HEK293 (cell line): Measurements from ENCODE around the gene CNN2.

Experiments
- AEBP2 ChIP-seq: fragments of 450-650 bp; formaldehyde crosslinking; IDR thresholded peaks from 2 replicates; pipeline ENCODE4 v1.5.1; 2016; ENCODE audit warnings: missing biosample characterization, missing genetic modification characterization, borderline replicate concordance
- GLI4 ChIP-seq: fragments of 450-650 bp; formaldehyde crosslinking; IDR thresholded peaks from 2 replicates; pipeline ENCODE4 v1.5.1; 2016; ENCODE audit warnings: missing biosample characterization, missing genetic modification characterization
- MEIS1 ChIP-seq: sonication (generic); formaldehyde crosslinking; IDR thresholded peaks from 2 replicates; pipeline ENCODE4 v1.8.1; 2022; ENCODE audit warnings: missing genetic modification reagents, mild to moderate bottlenecking, borderline replicate concordance
- SCRT1 ChIP-seq: fragments of 450-650 bp; formaldehyde crosslinking; IDR thresholded peaks from 2 replicates; pipeline ENCODE4 v1.5.1; 2016; ENCODE audit warnings: missing biosample characterization, missing genetic modification characterization, borderline replicate concordance
- ZBTB1 ChIP-seq: fragments of 450-650 bp; formaldehyde crosslinking; IDR thresholded peaks from 2 replicates; pipeline ENCODE4 v1.5.1; 2016; ENCODE audit warnings: missing biosample characterization, missing genetic modification characterization
- ZBTB17 ChIP-seq: fragments of 450-650 bp; formaldehyde crosslinking; IDR thresholded peaks from 2 replicates; pipeline ENCODE4 v1.5.1; 2016; ENCODE audit warnings: missing biosample characterization, missing genetic modification characterization
- ZBTB20 ChIP-seq: fragments of 450-650 bp; formaldehyde crosslinking; IDR thresholded peaks from 2 replicates; pipeline ENCODE4 v1.5.1; 2016; ENCODE audit warnings: missing biosample characterization, missing genetic modification characterization
- ZBTB8A ChIP-seq: fragments of 450-650 bp; formaldehyde crosslinking; IDR thresholded peaks from 2 replicates; pipeline ENCODE4 v1.5.1; 2016; ENCODE audit warnings: missing biosample characterization, missing genetic modification characterization
- ZEB2 ChIP-seq: fragments of 450-650 bp; formaldehyde crosslinking; IDR thresholded peaks from 2 replicates; pipeline ENCODE4 v1.5.1; 2016; ENCODE audit warnings: missing biosample characterization, missing genetic modification characterization
- ZFP37 ChIP-seq: fragments of 450-650 bp; formaldehyde crosslinking; IDR thresholded peaks from 2 replicates; pipeline ENCODE4 v1.5.1; 2016; ENCODE audit warnings: missing biosample characterization, missing genetic modification characterization
- ZNF114 ChIP-seq: fragments of 450-650 bp; formaldehyde crosslinking; IDR thresholded peaks from 2 replicates; pipeline ENCODE4 v1.5.0; 2017; ENCODE audit warnings: missing biosample characterization, missing genetic modification characterization
- ZNF211 ChIP-seq: fragments of 450-650 bp; formaldehyde crosslinking; IDR thresholded peaks from 2 replicates; pipeline ENCODE4 v1.5.1; 2016; ENCODE audit warnings: low read depth, missing biosample characterization, missing genetic modification characterization
- ZNF223 ChIP-seq: fragments of 450-650 bp; formaldehyde crosslinking; IDR thresholded peaks from 2 replicates; pipeline ENCODE4 v1.5.1; 2016; ENCODE audit warnings: missing biosample characterization, missing genetic modification characterization
- ZNF239 ChIP-seq: fragments of 450-650 bp; formaldehyde crosslinking; IDR thresholded peaks from 2 replicates; pipeline ENCODE4 v1.5.1; 2016; ENCODE audit warnings: missing biosample characterization, missing genetic modification characterization
- ZNF311 ChIP-seq: fragments of 450-650 bp; formaldehyde crosslinking; IDR thresholded peaks from 2 replicates; pipeline ENCODE4 v1.5.1; 2017; ENCODE audit warnings: missing biosample characterization, missing genetic modification characterization, borderline replicate concordance
- ZNF341 ChIP-seq: fragments of 450-650 bp; formaldehyde crosslinking; IDR thresholded peaks from 2 replicates; pipeline ENCODE4; 2016; ENCODE audit warnings: low read depth, missing biosample characterization, missing genetic modification characterization
- ZNF350 ChIP-seq: fragments of 450-650 bp; formaldehyde crosslinking; IDR thresholded peaks from 2 replicates; pipeline ENCODE4 v1.5.0; 2017; ENCODE audit warnings: missing biosample characterization, mild to moderate bottlenecking, missing genetic modification characterization
- ZNF366 ChIP-seq: fragments of 450-650 bp; formaldehyde crosslinking; conservative IDR thresholded peaks from 2 replicates; pipeline ENCODE4 v1.5.1; 2016; ENCODE audit warnings: missing biosample characterization, missing genetic modification characterization
- ZNF394 ChIP-seq: fragments of 450-650 bp; formaldehyde crosslinking; IDR thresholded peaks from 2 replicates; pipeline ENCODE4 v1.5.1; 2016; ENCODE audit warnings: missing biosample characterization, missing genetic modification characterization, mild to moderate bottlenecking, moderate library complexity, borderline replicate concordance
- ZNF48 ChIP-seq: fragments of 450-650 bp; formaldehyde crosslinking; IDR thresholded peaks from 2 replicates; pipeline ENCODE4 v1.5.1; 2016; ENCODE audit warnings: missing biosample characterization, missing genetic modification characterization
- ZNF488 ChIP-seq: fragments of 450-650 bp; formaldehyde crosslinking; IDR thresholded peaks from 2 replicates; pipeline ENCODE4 v1.5.1; 2016; ENCODE audit warnings: missing biosample characterization, missing genetic modification characterization
- ZNF510 ChIP-seq: fragments of 450-650 bp; formaldehyde crosslinking; IDR thresholded peaks from 2 replicates; pipeline ENCODE4 v1.5.1; 2018; ENCODE audit warnings: mild to moderate bottlenecking, missing genetic modification characterization, missing biosample characterization; ENCODE audit not compliant: insufficient replicate concordance
- ZNF548 ChIP-seq: fragments of 450-650 bp; formaldehyde crosslinking; IDR thresholded peaks from 2 replicates; pipeline ENCODE4 v1.5.1; 2016; ENCODE audit warnings: missing biosample characterization, missing genetic modification characterization
- ZNF555 ChIP-seq: fragments of 450-650 bp; formaldehyde crosslinking; conservative IDR thresholded peaks from 2 replicates; pipeline ENCODE4 v1.5.1; 2017; ENCODE audit warnings: missing biosample characterization, mild to moderate bottlenecking, missing genetic modification characterization, inconsistent platforms
- ZNF558 ChIP-seq: fragments of 450-650 bp; formaldehyde crosslinking; IDR thresholded peaks from 2 replicates; pipeline ENCODE4 v1.5.1; 2016; ENCODE audit warnings: missing biosample characterization, missing genetic modification characterization
- ZNF600 ChIP-seq: fragments of 450-650 bp; formaldehyde crosslinking; IDR thresholded peaks from 2 replicates; pipeline ENCODE4 v1.5.1; 2016; ENCODE audit warnings: missing biosample characterization, missing genetic modification characterization
- ZNF837 ChIP-seq: fragments of 450-650 bp; formaldehyde crosslinking; IDR thresholded peaks from 2 replicates; pipeline ENCODE4 v1.5.1; 2016; ENCODE audit warnings: missing biosample characterization, missing genetic modification characterization
- ZNF843 ChIP-seq: fragments of 450-650 bp; formaldehyde crosslinking; IDR thresholded peaks from 2 replicates; pipeline ENCODE4 v1.5.1; 2016; ENCODE audit warnings: missing biosample characterization, missing genetic modification characterization
- ZSCAN16 ChIP-seq: fragments of 450-650 bp; formaldehyde crosslinking; IDR thresholded peaks from 2 replicates; pipeline ENCODE4 v1.5.1; 2016; ENCODE audit warnings: missing biosample characterization, missing genetic modification characterization
- TF ChIP-seq, protein P1 (sequence below): fragments of 450-650 bp; formaldehyde crosslinking; IDR thresholded peaks from 2 replicates; pipeline ENCODE4 v1.5.1; 2017; ENCODE audit warnings: missing biosample characterization, missing genetic modification characterization
- TF ChIP-seq, protein P2 (sequence below): fragments of 450-650 bp; formaldehyde crosslinking; IDR thresholded peaks from 2 replicates; pipeline ENCODE4 v1.5.1; 2016; ENCODE audit warnings: missing biosample characterization, missing genetic modification characterization, borderline replicate concordance
- TF ChIP-seq, protein P3 (sequence below): fragments of 450-650 bp; formaldehyde crosslinking; IDR thresholded peaks from 2 replicates; pipeline ENCODE4 v1.5.1; 2016; ENCODE audit warnings: missing biosample characterization, missing genetic modification characterization

CNN2 gene

GRCh38 chr19:996051-996838 lies 30.2 kb upstream of the CNN2 start (continued):
- TF ChIP-seq ZNF223 (tag by site-specific recombination) = peak; percentile 92
- TF ChIP-seq, protein P1, sequence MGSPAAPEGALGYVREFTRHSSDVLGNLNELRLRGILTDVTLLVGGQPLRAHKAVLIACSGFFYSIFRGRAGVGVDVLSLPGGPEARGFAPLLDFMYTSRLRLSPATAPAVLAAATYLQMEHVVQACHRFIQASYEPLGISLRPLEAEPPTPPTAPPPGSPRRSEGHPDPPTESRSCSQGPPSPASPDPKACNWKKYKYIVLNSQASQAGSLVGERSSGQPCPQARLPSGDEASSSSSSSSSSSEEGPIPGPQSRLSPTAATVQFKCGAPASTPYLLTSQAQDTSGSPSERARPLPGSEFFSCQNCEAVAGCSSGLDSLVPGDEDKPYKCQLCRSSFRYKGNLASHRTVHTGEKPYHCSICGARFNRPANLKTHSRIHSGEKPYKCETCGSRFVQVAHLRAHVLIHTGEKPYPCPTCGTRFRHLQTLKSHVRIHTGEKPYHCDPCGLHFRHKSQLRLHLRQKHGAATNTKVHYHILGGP (tag by site-specific recombination) = no peak
- no peak for TF ChIP-seq ZNF837 (tag by site-specific recombination)
- TF ChIP-seq ZBTB1 = peak; percentile 88
- TF ChIP-seq ZEB2 (tag by site-specific recombination) = peak; percentile 98
- TF ChIP-seq ZNF600 = peak; percentile 99
- no peak for TF ChIP-seq ZNF510
- TF ChIP-seq ZNF394 (tag by site-specific recombination) = no peak
- TF ChIP-seq ZBTB20 (tag by site-specific recombination) = peak; percentile 57; the same call in 1 of the 2 replicates
- TF ChIP-seq MEIS1 (CRISPR knock-in tag) = no peak
- TF ChIP-seq ZNF366 = peak; percentile 67
- TF ChIP-seq ZNF558 (tag by site-specific recombination) = peak; percentile 18; the same call in 1 of the 2 replicates
- TF ChIP-seq SCRT1 = no peak
- TF ChIP-seq ZNF548 (tag by site-specific recombination) = no peak
- TF ChIP-seq GLI4 (tag by site-specific recombination) = peak; percentile 62; the same call in 1 of the 2 replicates
- TF ChIP-seq ZNF311 (tag by site-specific recombination) = no peak
- peak; percentile 91 for TF ChIP-seq ZFP37
- no peak for TF ChIP-seq ZNF211
- TF ChIP-seq ZBTB8A (tag by site-specific recombination) = peak; percentile 87
- no peak for TF ChIP-seq ZNF350
- TF ChIP-seq ZNF239 = 0 out of 2 replicates have a peak, but pooled peaks have one; percentile 57
- no peak for TF ChIP-seq ZSCAN16 (tag by site-specific recombination)
- no peak for TF ChIP-seq ZNF555 (tag by site-specific recombination)
- TF ChIP-seq, protein P2, sequence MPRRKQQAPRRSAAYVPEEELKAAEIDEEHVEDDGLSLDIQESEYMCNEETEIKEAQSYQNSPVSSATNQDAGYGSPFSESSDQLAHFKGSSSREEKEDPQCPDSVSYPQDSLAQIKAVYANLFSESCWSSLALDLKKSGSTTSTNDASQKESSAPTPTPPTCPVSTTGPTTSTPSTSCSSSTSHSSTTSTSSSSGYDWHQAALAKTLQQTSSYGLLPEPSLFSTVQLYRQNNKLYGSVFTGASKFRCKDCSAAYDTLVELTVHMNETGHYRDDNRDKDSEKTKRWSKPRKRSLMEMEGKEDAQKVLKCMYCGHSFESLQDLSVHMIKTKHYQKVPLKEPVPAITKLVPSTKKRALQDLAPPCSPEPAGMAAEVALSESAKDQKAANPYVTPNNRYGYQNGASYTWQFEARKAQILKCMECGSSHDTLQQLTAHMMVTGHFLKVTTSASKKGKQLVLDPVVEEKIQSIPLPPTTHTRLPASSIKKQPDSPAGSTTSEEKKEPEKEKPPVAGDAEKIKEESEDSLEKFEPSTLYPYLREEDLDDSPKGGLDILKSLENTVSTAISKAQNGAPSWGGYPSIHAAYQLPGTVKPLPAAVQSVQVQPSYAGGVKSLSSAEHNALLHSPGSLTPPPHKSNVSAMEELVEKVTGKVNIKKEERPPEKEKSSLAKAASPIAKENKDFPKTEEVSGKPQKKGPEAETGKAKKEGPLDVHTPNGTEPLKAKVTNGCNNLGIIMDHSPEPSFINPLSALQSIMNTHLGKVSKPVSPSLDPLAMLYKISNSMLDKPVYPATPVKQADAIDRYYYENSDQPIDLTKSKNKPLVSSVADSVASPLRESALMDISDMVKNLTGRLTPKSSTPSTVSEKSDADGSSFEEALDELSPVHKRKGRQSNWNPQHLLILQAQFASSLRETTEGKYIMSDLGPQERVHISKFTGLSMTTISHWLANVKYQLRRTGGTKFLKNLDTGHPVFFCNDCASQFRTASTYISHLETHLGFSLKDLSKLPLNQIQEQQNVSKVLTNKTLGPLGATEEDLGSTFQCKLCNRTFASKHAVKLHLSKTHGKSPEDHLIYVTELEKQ = peak; percentile 84; the same call in 1 of the 2 replicates
- no peak for TF ChIP-seq ZNF488 (tag by site-specific recombination)
- TF ChIP-seq ZNF114 = no peak
- no peak; the same call in 1 of the 2 replicates for TF ChIP-seq AEBP2
- TF ChIP-seq ZNF843 (tag by site-specific recombination) = peak; percentile 51
- no peak; the same call in none of the 2 replicates for TF ChIP-seq ZNF341 (tag by site-specific recombination)
- TF ChIP-seq, protein P3, sequence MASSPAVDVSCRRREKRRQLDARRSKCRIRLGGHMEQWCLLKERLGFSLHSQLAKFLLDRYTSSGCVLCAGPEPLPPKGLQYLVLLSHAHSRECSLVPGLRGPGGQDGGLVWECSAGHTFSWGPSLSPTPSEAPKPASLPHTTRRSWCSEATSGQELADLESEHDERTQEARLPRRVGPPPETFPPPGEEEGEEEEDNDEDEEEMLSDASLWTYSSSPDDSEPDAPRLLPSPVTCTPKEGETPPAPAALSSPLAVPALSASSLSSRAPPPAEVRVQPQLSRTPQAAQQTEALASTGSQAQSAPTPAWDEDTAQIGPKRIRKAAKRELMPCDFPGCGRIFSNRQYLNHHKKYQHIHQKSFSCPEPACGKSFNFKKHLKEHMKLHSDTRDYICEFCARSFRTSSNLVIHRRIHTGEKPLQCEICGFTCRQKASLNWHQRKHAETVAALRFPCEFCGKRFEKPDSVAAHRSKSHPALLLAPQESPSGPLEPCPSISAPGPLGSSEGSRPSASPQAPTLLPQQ (tag by site-specific recombination) = peak; percentile 93
- no peak for TF ChIP-seq ZNF48 (tag by site-specific recombination)
- TF ChIP-seq ZBTB17 (tag by site-specific recombination) = peak; percentile 94
